SW480 (cell line): ENCODE results near the gene MED13L.

Experiments used
- DNase-seq: peaks from one replicate; pipeline ENCODE4 v3.0.0-alpha.2; 2016; ENCODE audit warnings: low spot score

MED13L gene

DNA sequence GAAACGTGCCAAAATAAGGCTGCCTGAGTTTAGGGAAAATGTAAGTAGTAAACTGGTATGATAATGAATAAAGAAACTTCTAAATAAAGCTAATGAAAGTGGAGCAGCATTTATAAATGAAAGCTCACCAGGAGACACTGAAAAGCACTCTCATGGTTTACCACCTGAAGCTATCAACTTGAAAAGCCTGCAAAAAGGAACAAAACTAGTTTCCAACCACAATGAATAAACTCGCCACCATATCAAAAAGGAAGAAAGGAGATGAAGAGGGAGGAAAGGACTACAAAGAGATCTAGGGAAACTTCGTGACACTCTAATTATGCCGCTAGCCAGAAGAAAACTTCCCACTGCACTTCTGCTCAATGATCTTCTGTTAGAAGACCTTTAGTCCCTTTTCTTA lies 66.7 kb downstream of the MED13L start:
- DNase-seq, result no peak

DNA sequence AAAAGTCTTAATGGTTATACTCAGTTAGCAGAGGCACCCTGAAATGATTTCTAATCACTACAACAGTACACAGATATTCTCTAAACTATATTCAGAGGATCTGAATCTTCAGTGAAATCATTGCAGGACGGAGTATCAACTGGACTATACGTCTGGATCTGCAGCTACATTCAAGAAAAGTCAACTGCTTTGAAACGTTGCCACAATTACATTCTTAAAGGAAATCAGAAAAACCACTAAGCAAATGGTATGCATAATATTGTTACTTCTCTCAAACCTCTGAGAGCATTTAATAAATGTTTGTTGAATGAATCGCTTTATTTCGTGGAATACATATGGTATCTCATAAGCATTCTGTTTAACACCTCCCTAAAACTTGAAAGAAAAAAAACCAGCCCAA lies 67.4 kb downstream of the MED13L start:
- no peak for DNase-seq

DNA sequence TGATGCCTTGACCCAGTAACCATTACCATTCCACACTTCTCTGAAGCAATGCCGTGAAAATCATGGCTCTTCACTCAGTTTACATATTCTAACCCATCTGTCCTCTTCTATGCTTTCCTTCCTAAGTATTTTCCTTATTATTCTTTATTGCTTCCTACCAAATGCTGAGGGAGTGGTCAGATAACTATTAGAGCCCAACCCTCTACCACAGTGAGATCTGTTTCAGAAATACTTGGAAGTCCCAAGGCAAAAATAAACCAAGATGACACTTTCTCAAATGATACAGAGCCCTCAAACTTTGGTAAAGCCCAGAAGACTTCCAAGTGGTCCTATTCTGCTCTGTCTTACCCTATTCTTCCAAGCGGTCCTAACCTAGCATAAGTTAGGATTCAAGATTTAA lies 68.0 kb downstream of the MED13L start:
- DNase-seq, result no peak

DNA sequence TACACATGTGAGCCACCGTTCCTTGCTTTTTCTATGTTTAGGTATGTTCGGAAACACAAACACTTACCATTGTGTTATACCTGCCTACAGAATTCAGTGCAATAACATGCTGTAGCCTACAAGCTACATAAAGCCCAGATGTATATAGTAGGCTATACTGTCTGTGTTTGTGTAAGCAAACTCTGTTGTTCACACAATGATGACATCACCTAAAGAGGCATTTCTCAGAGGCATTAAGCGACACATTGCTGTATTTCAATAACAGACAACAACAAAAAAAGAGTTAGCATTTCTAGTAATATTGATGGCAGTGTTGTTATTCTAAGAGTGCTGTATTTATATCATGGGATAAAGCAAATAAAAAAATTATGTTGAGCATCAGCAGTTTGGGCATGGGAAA lies 70.2 kb downstream of the MED13L start:
- DNase-seq, result no peak

DNA sequence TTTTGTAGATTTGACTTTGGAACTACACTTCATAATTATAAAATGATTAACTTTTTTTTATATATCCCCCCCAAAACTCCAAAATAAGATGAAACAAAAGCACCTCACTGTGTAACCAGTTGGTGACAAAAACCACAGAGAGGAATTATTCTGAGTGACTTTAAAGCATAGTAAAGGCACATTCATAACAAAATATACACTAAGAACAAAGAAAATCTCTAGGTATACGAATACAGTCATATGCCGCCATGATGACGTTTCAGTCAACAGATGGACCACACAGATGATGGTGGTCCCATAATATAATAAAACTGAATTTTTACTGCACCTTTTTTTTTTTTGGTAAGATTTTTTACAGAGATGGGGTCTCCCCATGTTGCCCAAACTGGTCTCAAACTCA lies 70.7 kb downstream of the MED13L start:
- DNase-seq, result no peak

DNA sequence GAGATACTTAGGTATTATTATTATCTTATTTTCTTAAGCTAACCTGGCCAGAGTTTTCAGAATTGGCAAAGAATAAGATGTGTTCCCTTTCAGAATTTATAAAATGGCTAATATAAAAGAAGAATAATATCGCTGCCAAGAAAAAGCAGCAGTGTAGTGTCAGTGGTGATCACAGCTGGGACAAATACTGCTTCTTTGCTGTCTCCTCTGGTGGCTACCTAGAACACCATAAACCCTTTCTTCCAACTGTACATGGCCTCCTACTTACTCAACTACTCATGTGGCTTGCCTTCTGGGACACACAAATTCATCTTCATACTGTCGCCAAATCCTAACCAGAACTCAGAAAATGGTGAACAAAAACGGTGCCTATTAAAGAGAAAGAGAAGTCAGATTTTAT lies 72.7 kb downstream of the MED13L start:
- DNase-seq, result no peak

DNA sequence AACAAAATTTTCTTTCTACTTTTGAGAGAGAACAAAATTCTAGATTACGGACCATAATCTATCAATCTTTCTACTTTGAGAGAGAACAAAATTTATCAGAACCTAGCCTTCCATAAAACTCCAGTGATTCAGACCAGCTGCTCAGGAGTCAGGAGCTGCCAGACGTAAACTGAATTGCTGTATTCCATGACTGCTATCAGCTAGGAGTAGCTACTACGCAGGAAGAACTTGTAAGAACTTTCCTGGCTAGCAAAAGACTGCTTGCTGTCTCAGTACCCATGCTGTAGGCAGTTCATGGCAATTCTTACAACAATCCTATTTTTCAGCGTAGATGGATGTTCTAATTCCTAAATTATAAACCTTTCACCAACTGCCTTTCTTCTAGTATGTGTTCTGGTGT lies 73.3 kb downstream of the MED13L start:
- DNase-seq, result no peak

DNA sequence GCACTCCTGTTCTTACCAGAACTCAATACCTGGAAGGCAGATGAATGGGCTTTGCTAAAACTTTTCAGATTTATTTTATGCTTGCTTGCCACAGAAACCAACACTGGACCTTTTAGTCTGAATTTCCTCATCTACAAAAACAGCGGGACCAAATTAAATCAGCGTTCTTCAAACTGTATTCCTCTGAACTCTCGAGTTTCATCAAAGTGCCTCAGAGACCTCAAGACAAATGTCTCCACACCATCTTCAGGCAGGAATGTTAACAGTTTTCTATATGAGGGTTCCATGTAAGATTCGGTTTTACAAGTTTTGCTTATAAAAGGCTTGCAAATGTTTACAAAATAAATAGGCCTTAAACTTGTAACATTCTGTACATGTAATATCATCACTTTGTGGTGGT lies 74.6 kb downstream of the MED13L start:
- no peak for DNase-seq

DNA sequence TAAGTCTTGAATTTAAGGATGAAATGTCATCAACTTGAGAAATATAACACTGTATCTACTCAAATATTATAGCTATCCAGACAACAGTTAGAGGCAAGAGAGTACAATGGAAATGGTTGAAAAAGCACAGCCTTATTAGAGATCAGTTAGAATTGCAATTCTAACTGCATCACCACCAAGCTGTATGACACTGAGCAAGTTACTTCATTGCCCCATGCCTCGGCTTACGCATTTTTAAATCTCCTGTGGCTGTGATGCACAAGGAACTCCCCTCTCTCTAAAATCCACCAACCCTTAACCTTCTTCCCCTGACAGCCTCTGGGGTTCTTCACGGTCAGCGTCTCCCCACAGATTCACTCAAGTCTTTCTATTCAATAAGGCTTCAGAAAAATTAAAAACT lies 75.1 kb downstream of the MED13L start:
- no peak for DNase-seq

DNA sequence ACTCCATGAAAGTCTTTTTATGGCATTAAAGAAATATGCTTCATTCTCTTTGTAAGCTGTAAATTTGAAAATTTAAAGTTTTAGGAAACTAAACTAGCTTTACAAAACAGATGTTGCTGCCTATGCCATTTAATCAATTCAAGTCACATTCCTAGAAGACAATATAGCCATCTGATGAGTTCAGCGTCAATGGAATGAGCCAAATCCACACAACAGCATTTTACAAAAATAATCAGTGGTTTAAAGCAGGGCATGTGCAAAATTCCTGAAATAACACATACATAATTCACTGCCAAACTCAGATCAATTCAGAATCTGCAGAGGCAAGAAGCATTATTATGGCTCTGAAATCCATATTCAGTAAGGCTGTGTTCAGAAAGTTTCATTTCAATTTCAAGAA lies 75.6 kb downstream of the MED13L start:
- DNase-seq, result no peak

DNA sequence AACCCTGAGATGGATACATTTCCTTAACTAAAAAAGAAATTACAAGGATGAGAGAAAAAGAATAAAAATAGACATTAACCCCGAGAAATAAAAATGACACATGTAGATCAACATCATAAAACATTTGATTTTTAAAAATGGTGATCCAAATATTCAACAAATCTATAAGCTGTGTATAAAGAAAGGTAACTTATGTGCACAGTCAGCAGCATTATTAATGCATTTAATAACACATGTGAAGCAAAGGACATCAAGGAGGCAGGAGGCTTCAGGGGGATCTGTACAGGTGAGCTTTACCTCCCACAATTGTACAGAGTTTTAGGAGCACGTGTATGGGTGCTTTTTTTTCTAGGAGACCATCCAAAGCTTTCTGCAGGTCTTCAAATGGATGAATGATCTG lies 76.1 kb downstream of the MED13L start:
- DNase-seq, result no peak

DNA sequence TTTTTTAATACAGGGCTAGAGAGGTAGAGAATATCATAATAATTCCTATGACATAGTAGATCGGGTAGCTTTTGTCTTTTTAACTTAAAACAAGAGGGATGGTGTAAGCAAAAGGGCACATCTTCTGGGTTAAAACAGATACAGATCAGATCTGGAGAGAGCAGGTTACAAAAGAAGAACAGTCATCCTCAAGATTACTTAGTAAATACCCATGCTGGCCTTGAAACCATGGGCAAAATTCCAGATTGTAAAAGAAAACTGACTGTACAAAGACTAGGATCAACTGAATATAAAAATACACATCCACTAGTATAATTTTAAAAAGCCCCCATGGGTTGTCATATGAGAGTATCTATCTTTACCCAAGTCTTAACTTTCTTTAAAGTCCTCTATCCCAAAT lies 76.7 kb downstream of the MED13L start:
- DNase-seq, result no peak

DNA sequence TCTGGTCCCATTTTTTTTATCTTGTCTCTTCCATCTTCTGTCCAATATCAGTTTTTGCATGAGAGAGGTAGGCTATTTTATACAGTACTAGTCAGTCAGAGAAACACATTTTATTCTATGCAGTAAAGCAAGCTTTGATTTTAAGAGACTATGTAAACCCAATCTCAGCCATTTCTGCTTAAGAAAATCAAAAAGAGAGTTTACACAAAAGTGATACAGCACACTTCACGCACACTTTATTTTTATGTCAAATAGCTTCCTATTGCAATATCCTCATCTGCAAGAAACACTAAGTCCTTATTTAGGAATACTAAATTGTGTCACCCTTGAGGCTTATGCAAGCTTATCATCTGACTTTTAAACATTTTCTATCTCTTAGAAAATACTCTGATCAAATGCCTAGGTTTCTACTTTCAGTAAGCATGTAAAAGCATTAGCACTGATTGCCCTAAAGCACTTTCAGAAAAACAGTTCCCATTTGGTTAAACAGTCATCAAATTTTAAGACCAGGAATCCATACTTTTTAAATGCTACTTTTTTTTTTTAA lies 78.3 kb downstream of the MED13L start:
- DNase-seq, result no peak

DNA sequence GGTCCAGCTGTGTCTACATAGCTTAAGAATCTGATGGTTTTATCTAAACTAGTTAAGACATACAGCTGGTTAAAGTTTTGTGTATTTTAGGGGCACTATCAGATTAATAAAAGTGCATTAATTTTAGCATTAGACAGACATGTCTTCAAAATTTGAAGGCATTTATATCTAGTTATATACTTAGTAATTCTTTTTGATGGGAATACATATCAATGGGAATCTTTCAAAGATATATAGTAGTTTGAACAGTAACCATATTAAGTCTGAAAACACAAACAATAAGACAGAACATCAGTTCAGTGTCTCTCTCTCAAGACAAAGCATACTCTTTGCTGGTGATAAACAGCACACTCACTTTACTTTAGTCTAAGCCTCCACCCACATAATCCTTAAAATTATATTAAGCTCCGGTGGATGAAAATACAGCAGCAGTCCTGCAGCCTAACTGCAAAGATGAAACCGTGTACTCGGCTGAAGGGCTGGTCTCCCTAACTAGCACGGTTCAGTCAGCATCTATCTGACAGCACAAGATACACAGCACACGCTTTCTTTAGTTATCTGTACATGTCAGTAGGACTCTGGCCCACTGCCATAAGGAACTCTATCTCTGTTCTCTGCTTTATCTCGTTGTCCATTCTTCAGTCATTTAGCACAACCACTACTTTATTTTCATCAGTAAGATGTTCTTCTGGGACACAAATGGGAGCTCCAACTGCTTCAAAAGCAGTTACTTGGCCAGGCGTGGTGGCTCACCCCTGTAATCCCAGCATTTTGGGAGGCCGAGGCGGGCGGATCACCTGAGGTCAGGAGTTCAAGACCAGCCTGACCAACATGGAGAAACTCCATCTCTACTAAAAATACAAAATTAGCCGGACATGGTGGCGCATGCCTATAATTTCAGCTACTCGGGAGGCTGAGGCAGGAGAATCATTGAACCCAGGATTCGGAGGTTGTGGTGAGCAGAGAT lies 80.5 kb downstream of the MED13L start:
- no peak for DNase-seq

DNA sequence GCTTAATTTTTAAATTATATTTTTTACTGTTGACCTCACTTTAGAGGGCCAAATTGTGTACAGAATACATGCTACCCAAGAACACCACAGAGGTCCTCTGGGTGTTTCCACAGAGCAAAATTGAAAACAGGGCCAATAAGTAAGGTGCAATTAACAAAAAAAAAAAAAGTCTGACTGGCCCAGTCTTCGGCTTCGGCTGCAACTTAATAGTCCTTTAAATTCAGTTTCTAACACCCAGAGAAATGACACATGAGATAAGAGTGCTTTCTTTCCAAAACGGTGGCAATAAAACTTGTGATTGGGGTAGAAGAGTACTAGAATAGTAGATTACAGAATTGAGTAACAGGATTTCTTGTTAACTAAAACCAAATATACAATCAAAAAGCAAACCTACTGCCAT lies 81.3 kb downstream of the MED13L start:
- DNase-seq, result no peak

DNA sequence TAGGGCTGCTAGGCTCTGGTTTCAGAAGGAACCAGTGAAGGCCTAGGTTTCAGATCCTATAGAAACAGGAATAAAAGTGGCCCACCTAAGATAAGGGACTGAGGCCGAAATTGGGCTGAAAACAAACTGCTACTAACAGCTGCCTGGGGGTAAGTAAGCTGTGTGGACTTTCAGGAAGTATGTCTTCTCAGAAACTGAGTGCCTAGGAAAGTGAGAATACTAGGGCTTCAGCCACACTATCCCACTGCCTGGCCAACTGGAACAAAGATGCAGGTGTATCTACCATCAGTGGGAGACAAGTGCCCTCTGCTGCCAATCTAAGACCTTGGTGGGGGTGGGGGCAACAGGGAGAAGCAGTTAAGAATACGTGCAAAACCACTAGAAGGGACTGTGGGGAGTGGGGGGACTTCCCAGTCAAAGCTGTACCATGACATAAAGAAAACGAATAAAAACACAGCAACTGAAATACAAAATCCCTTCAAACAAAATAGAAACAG lies 82.5 kb downstream of the MED13L start:
- no peak for DNase-seq

DNA sequence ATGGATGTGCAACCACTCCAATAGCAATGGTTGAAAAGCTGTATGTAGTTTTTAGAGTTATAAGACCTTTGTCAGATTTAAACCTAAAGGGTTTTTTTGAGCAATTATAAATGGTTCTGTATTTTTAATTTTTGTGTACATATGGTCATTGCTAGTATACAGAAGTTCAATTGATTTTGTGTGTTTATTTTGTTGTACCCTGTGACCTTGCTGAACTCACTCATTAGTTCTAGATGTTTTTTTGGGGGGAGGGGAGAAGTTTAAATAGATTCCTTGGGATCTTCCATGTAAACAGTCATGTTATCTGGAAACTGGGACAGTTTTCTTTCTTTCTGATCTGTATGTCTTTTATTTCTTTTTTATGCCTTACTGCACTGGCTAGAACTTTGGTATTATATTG lies 87.8 kb downstream of the MED13L start:
- DNase-seq, result no peak

DNA sequence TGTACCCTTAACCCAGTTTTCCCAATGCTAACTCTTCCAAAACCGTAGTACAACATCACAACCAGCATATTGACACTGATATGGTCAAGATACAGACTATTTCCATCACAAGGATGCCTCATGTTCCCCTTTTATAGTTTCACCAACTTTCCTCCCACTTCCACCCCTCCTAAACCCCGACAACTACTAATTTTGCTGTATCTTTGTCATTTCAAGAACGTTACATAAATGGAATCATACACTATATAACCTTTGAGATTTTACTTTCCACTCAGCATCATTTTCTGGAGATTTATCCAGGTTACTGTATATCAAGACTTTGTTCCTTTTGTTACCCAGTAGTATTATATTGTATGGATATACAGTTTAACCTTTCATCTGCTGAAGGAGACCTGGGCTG lies 88.9 kb downstream of the MED13L start:
- no peak for DNase-seq

DNA sequence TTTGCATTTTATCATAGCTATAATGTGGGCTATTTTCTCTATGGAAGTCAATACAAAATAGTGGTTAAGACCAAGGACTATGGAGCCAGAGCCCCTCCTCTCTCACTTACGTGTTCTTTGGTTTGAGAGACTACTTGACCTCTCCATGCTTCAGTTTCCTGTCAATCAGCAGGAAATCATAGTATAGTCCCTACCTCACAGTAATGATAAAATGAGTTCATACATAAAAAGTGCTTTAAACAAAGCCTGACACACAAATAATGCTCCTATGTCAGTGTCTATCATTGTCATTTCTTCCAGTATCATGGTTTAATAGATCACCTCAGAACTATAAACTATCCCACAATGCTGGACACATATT lies 90.4 kb downstream of the MED13L start:
- no peak for DNase-seq

DNA sequence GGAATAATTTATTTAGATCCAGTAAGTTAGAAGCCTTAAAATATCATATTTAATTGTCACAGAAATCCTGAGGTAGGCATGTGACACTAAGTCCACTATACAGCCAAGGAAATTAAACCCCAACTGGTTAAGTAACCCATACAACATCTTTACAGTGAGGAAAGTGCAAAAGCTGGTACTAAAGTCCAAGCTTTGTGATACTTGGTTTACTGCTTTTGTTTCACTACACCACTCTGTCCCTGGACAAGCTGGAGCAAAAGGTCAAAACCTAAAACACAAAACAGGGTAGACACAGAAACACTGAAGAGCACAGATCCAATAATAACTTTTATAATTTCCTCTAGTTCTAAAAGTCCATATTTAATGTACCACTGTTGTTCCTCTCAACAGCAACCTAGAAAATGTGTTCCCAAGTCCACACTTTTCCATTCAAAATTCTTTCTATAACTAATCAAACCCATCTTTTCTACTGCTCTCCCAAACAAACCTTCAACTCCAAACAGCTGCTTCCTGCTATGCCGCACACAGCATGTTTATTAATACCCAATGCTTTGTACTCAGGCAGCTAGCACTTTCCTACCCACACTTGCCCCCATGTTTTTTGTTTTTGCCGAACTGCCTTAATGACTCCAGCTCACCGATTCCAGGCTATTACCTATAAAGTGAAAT lies 90.9 kb downstream of the MED13L start:
- no peak for DNase-seq

DNA sequence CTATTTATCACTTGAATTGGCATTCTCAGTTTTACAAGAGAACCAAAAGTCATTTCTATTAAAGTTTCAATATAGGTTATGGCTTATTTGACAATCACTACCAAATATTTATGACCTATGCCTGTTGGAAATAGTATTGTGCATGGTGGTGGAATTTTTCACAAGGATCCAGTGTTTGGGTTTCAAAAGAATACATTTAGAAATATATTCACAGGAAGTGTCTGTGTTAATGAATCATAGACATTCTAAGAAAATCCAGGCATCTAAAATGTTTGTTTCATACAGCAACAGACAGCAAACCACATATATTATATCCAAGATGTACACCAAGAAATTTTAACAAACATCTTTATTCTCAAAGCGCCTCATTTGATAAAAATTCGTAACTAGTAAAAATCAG lies 92.7 kb downstream of the MED13L start:
- DNase-seq, result no peak

DNA sequence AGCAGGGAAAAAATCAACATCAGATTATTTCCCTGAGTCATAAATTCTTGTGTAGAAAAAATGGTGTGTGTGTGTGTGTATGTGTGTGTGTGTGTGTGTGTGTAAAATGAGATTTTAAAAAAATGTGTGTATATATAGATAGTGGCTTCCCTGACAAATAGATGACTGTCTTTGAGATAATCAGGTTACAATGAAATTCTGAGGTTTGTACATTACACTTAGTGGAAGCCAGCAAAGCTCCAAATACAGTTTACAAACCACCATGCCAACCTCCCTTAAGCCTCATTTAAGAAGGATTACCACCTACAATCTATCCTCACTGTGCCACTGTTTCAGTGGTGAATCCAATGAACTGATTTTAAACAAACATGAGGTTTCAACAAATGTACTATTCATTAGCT lies 93.8 kb downstream of the MED13L start:
- no peak for DNase-seq

DNA sequence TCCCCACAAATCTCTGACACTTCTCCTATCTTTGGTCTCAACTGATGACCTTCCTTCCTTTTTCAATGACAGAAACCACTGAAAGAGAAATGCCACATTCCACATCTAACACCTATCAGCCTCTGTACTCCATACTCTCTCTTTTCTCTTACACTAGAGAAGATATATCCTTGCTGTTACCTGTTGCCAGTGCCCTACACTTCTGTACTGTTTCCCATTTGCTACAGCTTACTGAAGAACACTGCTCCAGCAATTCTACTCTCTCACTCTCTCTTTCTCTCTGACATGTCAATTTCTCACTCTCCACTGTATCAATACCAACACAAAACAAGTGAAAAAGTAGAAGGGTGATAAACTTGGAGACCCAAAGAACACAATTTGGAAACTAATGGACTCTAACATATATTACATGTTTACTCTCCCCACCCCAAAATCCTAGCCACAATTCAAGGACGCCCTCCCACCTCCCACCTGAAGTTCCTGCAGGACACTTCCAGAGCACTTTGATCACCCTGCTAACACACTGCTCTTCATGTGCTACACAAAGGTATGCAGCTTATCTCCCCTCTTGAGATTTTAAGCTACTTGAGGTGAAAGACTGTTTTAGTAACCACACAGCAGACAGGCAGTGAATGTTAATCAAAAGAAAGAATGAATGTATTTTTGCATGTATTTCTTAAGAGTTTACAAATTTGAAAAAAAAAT lies 95.0 kb downstream of the MED13L start:
- DNase-seq, result no peak
